K562 (cell line): ENCODE data around the gene ATP6V1F. TPM values are rescaled to one million over a fixed set of nuclear protein-coding genes. Genes with fewer than 3 reads are reported as not detected.

Experiments
- DNMT1 ChIP-seq: fragments of 450-650 bp; IDR thresholded peaks from 2 replicates; pipeline ENCODE4 v1.6.1; 2016; ENCODE audit warnings: antibody characterized with exemption, mild to moderate bottlenecking
- ELK1 ChIP-seq: sonication (generic); formaldehyde crosslinking; IDR thresholded peaks from 2 replicates; pipeline ENCODE4 v1.8.1; 2022; ENCODE audit warnings: missing genetic modification reagents
- GABPB1 ChIP-seq: sonication (generic); formaldehyde crosslinking; IDR thresholded peaks from 2 replicates; pipeline ENCODE4 v1.8.0; 2022; ENCODE audit warnings: mild to moderate bottlenecking, missing genetic modification reagents
- GMEB1 ChIP-seq: fragments of 250-450 bp; sonication (Bioruptor Pico); IDR thresholded peaks from 2 replicates; pipeline ENCODE4 v1.4.0; 2020; ENCODE audit warnings: mild to moderate bottlenecking
- MEIS2 ChIP-seq: fragments of 450-650 bp; IDR thresholded peaks from 2 replicates; pipeline ENCODE4 v1.6.1; 2014; ENCODE audit warnings: mild to moderate bottlenecking; ENCODE audit not compliant: partially characterized antibody
- MNT ChIP-seq, 2 experiments: fragments of 450-650 bp; conservative IDR thresholded peaks; 2 replicates each; pipeline ENCODE4 v1.6.1; 2017; ENCODE audit warnings: mild to moderate bottlenecking in 2 of 2, moderate library complexity in 2 of 2
- NR2F6 ChIP-seq: fragments of 450-650 bp; formaldehyde crosslinking; IDR thresholded peaks from 2 replicates; pipeline ENCODE4 v1.4.0; 2020; ENCODE audit warnings: mild to moderate bottlenecking
- SMARCE1 ChIP-seq: fragments of 450-650 bp; IDR thresholded peaks from 2 replicates; pipeline ENCODE4 v1.7.1; 2016; ENCODE audit warnings: mild to moderate bottlenecking
- ZBTB7A ChIP-seq: IDR thresholded peaks from 2 replicates; pipeline ENCODE4 v1.6.1; 2011; ENCODE audit warnings: low read depth, mild to moderate bottlenecking, low read length, moderate library complexity, borderline replicate concordance; ENCODE audit not compliant: control insufficient read depth
- ZNF232 ChIP-seq: sonication (generic); formaldehyde crosslinking; IDR thresholded peaks from 2 replicates; pipeline ENCODE4 v1.8.0; 2022; ENCODE audit warnings: mild to moderate bottlenecking, missing genetic modification reagents
- polyA plus RNA-seq, 8 experiments: library from polyadenylated mRNA; depleted of rRNA in 4 of 8; stranded (reverse) in 5 of 8; unstranded in 3 of 8; fragments of >200 nt; fragmentation: Nextera tagmentation in 2 of 8; fragmentation: Illumina TruSeq in 1 of 8; extraction: Ambion mirVana in 2 of 8; extraction: Trizol in 1 of 8; gene quantifications; 2 replicates each; pipeline versions ENCODE4 v1.2.1 to v1.2.3, GENCODE V29; 2011 to 2014; ENCODE audit warnings: inconsistent platforms in 1 of 8, missing spikeins in 1 of 8
- total RNA-seq, 7 experiments: library from RNA; depleted of rRNA in 6 of 7; stranded (reverse); fragments of >200 nt in 6 of 7; fragmentation: Illumina TruSeq in 2 of 7; extraction: Trizol in 2 of 7; gene quantifications; 2 replicates each; pipeline versions ENCODE4 v1.2.1 to v1.2.3, GENCODE V29; 2011 to 2021; ENCODE audit warnings: low replicate concordance in 1 of 7
- TF ChIP-seq, protein P1 (sequence below): fragments of 450-650 bp; IDR thresholded peaks from 2 replicates; pipeline ENCODE4 v1.6.1; 2016; ENCODE audit warnings: mild to moderate bottlenecking, moderate library complexity

Gene ATP6V1F
- total and polyA plus RNA-seq, 9 of the 15 experiments (the other 6 are each of a cell fraction or from before 2014, with no cell fraction given), result 206 to 1,123 (median 542) TPM

DNA sequence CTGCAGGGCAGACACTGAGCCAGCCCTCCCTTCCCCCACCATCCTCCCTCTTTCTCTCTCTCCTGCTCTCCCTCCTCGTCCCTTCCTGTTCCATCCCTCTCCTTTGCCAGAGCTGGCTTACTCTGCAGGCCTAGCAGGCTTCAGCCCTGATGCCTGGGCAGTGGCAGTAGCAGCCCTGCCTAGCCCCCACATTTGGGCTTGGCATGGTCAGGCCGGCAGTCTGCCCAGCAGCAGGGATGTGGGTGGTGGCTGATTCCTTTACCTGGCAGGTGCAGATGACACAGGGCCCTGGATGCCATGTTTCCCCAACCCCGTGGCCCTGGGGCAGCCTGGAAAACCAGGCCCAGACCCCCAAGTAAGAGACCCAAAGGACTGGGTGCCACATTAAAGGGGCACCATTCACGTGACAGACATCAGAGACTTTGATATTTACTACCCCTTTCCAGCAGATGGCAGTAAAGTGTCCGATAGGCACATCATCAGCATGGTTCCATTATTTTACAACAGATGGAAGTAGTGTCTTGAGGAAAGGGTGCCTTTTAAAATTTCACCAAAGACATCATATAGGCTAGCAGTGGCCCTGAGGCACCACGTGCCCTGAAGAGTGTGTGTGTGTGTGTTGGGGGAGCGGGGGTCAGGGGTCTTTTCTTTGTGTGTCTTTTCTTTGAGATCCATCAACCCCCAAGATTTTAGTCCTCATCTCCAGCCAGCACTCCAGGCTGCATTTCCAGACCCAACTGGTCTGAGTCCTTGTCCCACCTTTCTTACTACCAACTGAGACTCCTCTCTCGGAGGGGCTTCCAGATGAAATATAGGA lies 41.9 kb downstream of the ATP6V1F start (continued):
- no peak for TF ChIP-seq NR2F6 (CRISPR knock-in tag)
- no peak; the same call in 1 of the 2 replicates for TF ChIP-seq ZNF232 (CRISPR knock-in tag)
- TF ChIP-seq MEIS2, result no peak
- no peak for TF ChIP-seq SMARCE1
- no peak for TF ChIP-seq DNMT1
- no peak for TF ChIP-seq ZBTB7A
- no peak for TF ChIP-seq GMEB1 (CRISPR knock-in tag)
- no peak for TF ChIP-seq ELK1 (CRISPR knock-in tag)
- TF ChIP-seq MNT (conservative IDR thresholded peaks at IDR 0.05), result no peak
- no peak for TF ChIP-seq GABPB1 (CRISPR knock-in tag)
- TF ChIP-seq, protein P1, sequence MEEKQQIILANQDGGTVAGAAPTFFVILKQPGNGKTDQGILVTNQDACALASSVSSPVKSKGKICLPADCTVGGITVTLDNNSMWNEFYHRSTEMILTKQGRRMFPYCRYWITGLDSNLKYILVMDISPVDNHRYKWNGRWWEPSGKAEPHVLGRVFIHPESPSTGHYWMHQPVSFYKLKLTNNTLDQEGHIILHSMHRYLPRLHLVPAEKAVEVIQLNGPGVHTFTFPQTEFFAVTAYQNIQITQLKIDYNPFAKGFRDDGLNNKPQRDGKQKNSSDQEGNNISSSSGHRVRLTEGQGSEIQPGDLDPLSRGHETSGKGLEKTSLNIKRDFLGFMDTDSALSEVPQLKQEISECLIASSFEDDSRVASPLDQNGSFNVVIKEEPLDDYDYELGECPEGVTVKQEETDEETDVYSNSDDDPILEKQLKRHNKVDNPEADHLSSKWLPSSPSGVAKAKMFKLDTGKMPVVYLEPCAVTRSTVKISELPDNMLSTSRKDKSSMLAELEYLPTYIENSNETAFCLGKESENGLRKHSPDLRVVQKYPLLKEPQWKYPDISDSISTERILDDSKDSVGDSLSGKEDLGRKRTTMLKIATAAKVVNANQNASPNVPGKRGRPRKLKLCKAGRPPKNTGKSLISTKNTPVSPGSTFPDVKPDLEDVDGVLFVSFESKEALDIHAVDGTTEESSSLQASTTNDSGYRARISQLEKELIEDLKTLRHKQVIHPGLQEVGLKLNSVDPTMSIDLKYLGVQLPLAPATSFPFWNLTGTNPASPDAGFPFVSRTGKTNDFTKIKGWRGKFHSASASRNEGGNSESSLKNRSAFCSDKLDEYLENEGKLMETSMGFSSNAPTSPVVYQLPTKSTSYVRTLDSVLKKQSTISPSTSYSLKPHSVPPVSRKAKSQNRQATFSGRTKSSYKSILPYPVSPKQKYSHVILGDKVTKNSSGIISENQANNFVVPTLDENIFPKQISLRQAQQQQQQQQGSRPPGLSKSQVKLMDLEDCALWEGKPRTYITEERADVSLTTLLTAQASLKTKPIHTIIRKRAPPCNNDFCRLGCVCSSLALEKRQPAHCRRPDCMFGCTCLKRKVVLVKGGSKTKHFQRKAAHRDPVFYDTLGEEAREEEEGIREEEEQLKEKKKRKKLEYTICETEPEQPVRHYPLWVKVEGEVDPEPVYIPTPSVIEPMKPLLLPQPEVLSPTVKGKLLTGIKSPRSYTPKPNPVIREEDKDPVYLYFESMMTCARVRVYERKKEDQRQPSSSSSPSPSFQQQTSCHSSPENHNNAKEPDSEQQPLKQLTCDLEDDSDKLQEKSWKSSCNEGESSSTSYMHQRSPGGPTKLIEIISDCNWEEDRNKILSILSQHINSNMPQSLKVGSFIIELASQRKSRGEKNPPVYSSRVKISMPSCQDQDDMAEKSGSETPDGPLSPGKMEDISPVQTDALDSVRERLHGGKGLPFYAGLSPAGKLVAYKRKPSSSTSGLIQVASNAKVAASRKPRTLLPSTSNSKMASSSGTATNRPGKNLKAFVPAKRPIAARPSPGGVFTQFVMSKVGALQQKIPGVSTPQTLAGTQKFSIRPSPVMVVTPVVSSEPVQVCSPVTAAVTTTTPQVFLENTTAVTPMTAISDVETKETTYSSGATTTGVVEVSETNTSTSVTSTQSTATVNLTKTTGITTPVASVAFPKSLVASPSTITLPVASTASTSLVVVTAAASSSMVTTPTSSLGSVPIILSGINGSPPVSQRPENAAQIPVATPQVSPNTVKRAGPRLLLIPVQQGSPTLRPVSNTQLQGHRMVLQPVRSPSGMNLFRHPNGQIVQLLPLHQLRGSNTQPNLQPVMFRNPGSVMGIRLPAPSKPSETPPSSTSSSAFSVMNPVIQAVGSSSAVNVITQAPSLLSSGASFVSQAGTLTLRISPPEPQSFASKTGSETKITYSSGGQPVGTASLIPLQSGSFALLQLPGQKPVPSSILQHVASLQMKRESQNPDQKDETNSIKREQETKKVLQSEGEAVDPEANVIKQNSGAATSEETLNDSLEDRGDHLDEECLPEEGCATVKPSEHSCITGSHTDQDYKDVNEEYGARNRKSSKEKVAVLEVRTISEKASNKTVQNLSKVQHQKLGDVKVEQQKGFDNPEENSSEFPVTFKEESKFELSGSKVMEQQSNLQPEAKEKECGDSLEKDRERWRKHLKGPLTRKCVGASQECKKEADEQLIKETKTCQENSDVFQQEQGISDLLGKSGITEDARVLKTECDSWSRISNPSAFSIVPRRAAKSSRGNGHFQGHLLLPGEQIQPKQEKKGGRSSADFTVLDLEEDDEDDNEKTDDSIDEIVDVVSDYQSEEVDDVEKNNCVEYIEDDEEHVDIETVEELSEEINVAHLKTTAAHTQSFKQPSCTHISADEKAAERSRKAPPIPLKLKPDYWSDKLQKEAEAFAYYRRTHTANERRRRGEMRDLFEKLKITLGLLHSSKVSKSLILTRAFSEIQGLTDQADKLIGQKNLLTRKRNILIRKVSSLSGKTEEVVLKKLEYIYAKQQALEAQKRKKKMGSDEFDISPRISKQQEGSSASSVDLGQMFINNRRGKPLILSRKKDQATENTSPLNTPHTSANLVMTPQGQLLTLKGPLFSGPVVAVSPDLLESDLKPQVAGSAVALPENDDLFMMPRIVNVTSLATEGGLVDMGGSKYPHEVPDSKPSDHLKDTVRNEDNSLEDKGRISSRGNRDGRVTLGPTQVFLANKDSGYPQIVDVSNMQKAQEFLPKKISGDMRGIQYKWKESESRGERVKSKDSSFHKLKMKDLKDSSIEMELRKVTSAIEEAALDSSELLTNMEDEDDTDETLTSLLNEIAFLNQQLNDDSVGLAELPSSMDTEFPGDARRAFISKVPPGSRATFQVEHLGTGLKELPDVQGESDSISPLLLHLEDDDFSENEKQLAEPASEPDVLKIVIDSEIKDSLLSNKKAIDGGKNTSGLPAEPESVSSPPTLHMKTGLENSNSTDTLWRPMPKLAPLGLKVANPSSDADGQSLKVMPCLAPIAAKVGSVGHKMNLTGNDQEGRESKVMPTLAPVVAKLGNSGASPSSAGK, result no peak
